K562 (cell line): Measurements from ENCODE around the gene GCN1. TPM values are rescaled to one million over a fixed set of nuclear protein-coding genes. Genes with fewer than 3 reads are reported as not detected.

ENCODE experiments used
- BACH1 ChIP-seq: fragments of 200-800 bp; sonication (Bioruptor generic); IDR thresholded peaks from 2 replicates; pipeline ENCODE4 v1.6.1; 2016; ENCODE audit warnings: missing genetic modification characterization, missing compliant biosample characterization
- BCOR ChIP-seq: fragments of 450-650 bp; IDR thresholded peaks from 2 replicates; pipeline ENCODE4 v1.6.1; 2016
- CBFA2T2 ChIP-seq: fragments of 450-650 bp; conservative IDR thresholded peaks from 2 replicates; pipeline ENCODE4 v1.6.1; 2017; ENCODE audit warnings: mild to moderate bottlenecking
- CC2D1A ChIP-seq: fragments of 450-650 bp; IDR thresholded peaks from 2 replicates; pipeline ENCODE4 v1.6.1; 2017; ENCODE audit warnings: mild to moderate bottlenecking
- CEBPB ChIP-seq: fragments of 450-650 bp; IDR thresholded peaks from 2 replicates; pipeline ENCODE4 v1.6.1; 2016; ENCODE audit warnings: missing genetic modification characterization, missing compliant biosample characterization
- CHCHD3 ChIP-seq: fragments of 250-450 bp; sonication (Bioruptor Pico); IDR thresholded peaks from 2 replicates; pipeline ENCODE4 v2.1.2; 2022; ENCODE audit warnings: mild to moderate bottlenecking
- DNMT1 ChIP-seq: fragments of 450-650 bp; IDR thresholded peaks from 2 replicates; pipeline ENCODE4 v1.6.1; 2016; ENCODE audit warnings: antibody characterized with exemption, mild to moderate bottlenecking
- GATA2 ChIP-seq: sonication (generic); formaldehyde crosslinking; IDR thresholded peaks from 2 replicates; pipeline ENCODE4 v1.4.0; 2020; ENCODE audit warnings: mild to moderate bottlenecking, missing genetic modification reagents
- HEY1 ChIP-seq: fragments of 250-450 bp; sonication (Bioruptor Pico); IDR thresholded peaks from 2 replicates; pipeline ENCODE4 v1.5.0; 2020; ENCODE audit warnings: mild to moderate bottlenecking, moderate library complexity, borderline replicate concordance
- HMGN3 ChIP-seq: IDR thresholded peaks from 2 replicates; pipeline ENCODE4 v1.6.1; 2011; ENCODE audit warnings: borderline replicate concordance, low read depth, mild to moderate bottlenecking, mixed read lengths, low read length; ENCODE audit not compliant: insufficient read length; ENCODE audit errors: extremely low read depth
- KDM1A ChIP-seq, 2 experiments: fragments of 450-650 bp; IDR thresholded peaks; 2 replicates each; pipeline ENCODE4 v1.6.1; 2016; ENCODE audit warnings: mild to moderate bottlenecking in 2 of 2
- LEF1 ChIP-seq: fragments of 450-650 bp; IDR thresholded peaks from 2 replicates; pipeline ENCODE4 v1.6.1; 2016; ENCODE audit warnings: mild to moderate bottlenecking
- MAZ ChIP-seq, 2 experiments: fragments of 450-650 bp in 1 of 2; sonication (generic) in 1 of 2; formaldehyde crosslinking; IDR thresholded peaks in 1 of 2; conservative IDR thresholded peaks in 1 of 2; 2 replicates each; pipeline versions ENCODE4 v1.4.0 to v1.5.0; 2020; ENCODE audit warnings: mild to moderate bottlenecking in 1 of 2, missing genetic modification reagents in 1 of 2
- MTA1 ChIP-seq: fragments of 450-650 bp; IDR thresholded peaks from 2 replicates; pipeline ENCODE4 v1.6.1; 2017; ENCODE audit warnings: borderline replicate concordance
- NCOA1 ChIP-seq: fragments of 450-650 bp; IDR thresholded peaks from 2 replicates; pipeline ENCODE4 v1.6.1; 2016; ENCODE audit warnings: low read depth
- NUFIP1 ChIP-seq: fragments of 450-650 bp; IDR thresholded peaks from 2 replicates; pipeline ENCODE4 v1.6.1; 2018; ENCODE audit not compliant: partially characterized antibody
- RNF2 ChIP-seq: sonication (generic); IDR thresholded peaks from 2 replicates; pipeline ENCODE4 v1.6.1; 2016
- SIRT6 ChIP-seq: IDR thresholded peaks from one replicate; pipeline ENCODE4 v1.6.1; 2012; ENCODE audit warnings: low read depth, mild to moderate bottlenecking, control low read depth, inconsistent platforms, low read length, moderate library complexity
- SP2 ChIP-seq: IDR thresholded peaks from 2 replicates; pipeline ENCODE4 v1.6.1; 2011; ENCODE audit warnings: mild to moderate bottlenecking, low read depth, low read length, moderate library complexity; ENCODE audit not compliant: poor library complexity, severe bottlenecking; ENCODE audit errors: extremely low read depth
- YBX1 ChIP-seq: fragments of 450-650 bp; IDR thresholded peaks from 2 replicates; pipeline ENCODE4 v1.7.1; 2016; ENCODE audit warnings: mild to moderate bottlenecking
- ZNF280A ChIP-seq: fragments of 450-650 bp; IDR thresholded peaks from 2 replicates; pipeline ENCODE4 v1.6.1; 2018; ENCODE audit warnings: mild to moderate bottlenecking, low read depth; ENCODE audit not compliant: partially characterized antibody
- ZSCAN29 ChIP-seq: fragments of 450-650 bp; IDR thresholded peaks from 2 replicates; pipeline ENCODE4 v1.6.1; 2017
- polyA plus RNA-seq, 8 experiments: library from polyadenylated mRNA; depleted of rRNA in 4 of 8; stranded (reverse) in 5 of 8; unstranded in 3 of 8; fragments of >200 nt; fragmentation: Nextera tagmentation in 2 of 8; fragmentation: Illumina TruSeq in 1 of 8; extraction: Ambion mirVana in 2 of 8; extraction: Trizol in 1 of 8; gene quantifications; 2 replicates each; pipeline versions ENCODE4 v1.2.1 to v1.2.3, GENCODE V29; 2011 to 2014; ENCODE audit warnings: inconsistent platforms in 1 of 8, missing spikeins in 1 of 8
- total RNA-seq, 7 experiments: library from RNA; depleted of rRNA in 6 of 7; stranded (reverse); fragments of >200 nt in 6 of 7; fragmentation: Illumina TruSeq in 2 of 7; extraction: Trizol in 2 of 7; gene quantifications; 2 replicates each; pipeline versions ENCODE4 v1.2.1 to v1.2.3, GENCODE V29; 2011 to 2021; ENCODE audit warnings: low replicate concordance in 1 of 7
- TF ChIP-seq, protein P1 (sequence below): IDR thresholded peaks from 2 replicates; pipeline ENCODE4 v1.6.1; 2012; ENCODE audit warnings: low read depth, low read length, improper control_type of control experiment, borderline replicate concordance
- TF ChIP-seq, protein P2 (sequence below): fragments of 450-650 bp; formaldehyde crosslinking; IDR thresholded peaks from 2 replicates; pipeline ENCODE4 v1.4.0; 2020; ENCODE audit warnings: mild to moderate bottlenecking, moderate library complexity
- TF ChIP-seq, protein P3 (sequence below): sonication (generic); formaldehyde crosslinking; IDR thresholded peaks from 2 replicates; pipeline ENCODE4 v1.5.0; 2020; ENCODE audit warnings: missing genetic modification reagents

GCN1 gene
- total and polyA plus RNA-seq, 9 of the 15 experiments (the other 6 are each of a cell fraction or from before 2014, with no cell fraction given): 11.9 to 190 (median 51.7) TPM

GRCh38 chr12:120242275-120242799, 47.8 kb upstream of the GCN1 start (continued):
- TF ChIP-seq, protein P1, sequence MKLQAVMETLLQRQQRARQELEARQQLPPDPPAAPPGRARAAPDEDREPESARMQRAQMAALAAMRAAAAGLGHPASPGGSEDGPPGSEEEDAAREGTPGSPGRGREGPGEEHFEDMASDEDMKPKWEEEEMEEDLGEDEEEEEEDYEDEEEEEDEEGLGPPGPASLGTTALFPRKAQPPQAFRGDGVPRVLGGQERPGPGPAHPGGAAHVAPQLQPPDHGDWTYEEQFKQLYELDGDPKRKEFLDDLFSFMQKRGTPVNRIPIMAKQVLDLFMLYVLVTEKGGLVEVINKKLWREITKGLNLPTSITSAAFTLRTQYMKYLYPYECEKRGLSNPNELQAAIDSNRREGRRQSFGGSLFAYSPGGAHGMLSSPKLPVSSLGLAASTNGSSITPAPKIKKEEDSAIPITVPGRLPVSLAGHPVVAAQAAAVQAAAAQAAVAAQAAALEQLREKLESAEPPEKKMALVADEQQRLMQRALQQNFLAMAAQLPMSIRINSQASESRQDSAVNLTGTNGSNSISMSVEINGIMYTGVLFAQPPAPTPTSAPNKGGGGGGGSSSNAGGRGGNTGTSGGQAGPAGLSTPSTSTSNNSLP: 0 out of 2 replicates have a peak, but pooled peaks have one; percentile 35
- TF ChIP-seq MTA1 (0 out of 2 replicates have a peak, but pooled peaks have one; percentile 70), GATA2 (peak; percentile 96), NUFIP1 (no peak), ZSCAN29 (no peak), DNMT1 (no peak), BCOR (peak; percentile 99), LEF1 (peak; percentile 84), KDM1A (IDR thresholded peaks at IDR 0.05) (peak; percentile 100), CC2D1A (peak; percentile 95; the same call in 1 of the 2 replicates), YBX1 (no peak), ZNF280A (no peak), NCOA1 (peak; percentile 91; the same call in 1 of the 2 replicates), RNF2 (peak; percentile 97), CBFA2T2 (peak; percentile 98), SIRT6 (no peak), BACH1 (tag) (peak; percentile 58; the same call in 1 of the 2 replicates), CEBPB (tag) (no peak), MAZ (CRISPR knock-in tag; conservative IDR thresholded peaks at IDR 0.05 in 1 of 2, IDR thresholded peaks at IDR 0.05 in 1 of 2) (peak; percentile 76 to 88), CHCHD3 (CRISPR knock-in tag) (no peak), SP2 (no peak), HEY1 (CRISPR knock-in tag) (no peak), HMGN3 (peak; percentile 68)
- TF ChIP-seq, protein P2, sequence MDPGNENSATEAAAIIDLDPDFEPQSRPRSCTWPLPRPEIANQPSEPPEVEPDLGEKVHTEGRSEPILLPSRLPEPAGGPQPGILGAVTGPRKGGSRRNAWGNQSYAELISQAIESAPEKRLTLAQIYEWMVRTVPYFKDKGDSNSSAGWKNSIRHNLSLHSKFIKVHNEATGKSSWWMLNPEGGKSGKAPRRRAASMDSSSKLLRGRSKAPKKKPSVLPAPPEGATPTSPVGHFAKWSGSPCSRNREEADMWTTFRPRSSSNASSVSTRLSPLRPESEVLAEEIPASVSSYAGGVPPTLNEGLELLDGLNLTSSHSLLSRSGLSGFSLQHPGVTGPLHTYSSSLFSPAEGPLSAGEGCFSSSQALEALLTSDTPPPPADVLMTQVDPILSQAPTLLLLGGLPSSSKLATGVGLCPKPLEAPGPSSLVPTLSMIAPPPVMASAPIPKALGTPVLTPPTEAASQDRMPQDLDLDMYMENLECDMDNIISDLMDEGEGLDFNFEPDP (CRISPR knock-in tag): no peak
- TF ChIP-seq, protein P3, sequence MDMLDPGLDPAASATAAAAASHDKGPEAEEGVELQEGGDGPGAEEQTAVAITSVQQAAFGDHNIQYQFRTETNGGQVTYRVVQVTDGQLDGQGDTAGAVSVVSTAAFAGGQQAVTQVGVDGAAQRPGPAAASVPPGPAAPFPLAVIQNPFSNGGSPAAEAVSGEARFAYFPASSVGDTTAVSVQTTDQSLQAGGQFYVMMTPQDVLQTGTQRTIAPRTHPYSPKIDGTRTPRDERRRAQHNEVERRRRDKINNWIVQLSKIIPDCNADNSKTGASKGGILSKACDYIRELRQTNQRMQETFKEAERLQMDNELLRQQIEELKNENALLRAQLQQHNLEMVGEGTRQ (CRISPR knock-in tag): no peak
